Tibial artery (tissue), 4 donors: ENCODE data around the gene GSTP1.

ENCODE experiments used
- DNase-seq, 2 donors: peaks; one replicate each; pipeline ENCODE4 v3.0.0-alpha.2; 2019
- H3K27ac ChIP-seq, 2 donors: fragments of 200-600 bp; sonication (generic) in 1 of 2; 1 replicate in 1 of 2; 2 replicates in 1 of 2; pipeline ENCODE4 v1.5.1; 2018 to 2019; ENCODE audit warnings: mild to moderate bottlenecking in 1 of 2
- H3K27me3 ChIP-seq, 2 donors: fragments of 200-600 bp; sonication (generic) in 1 of 2; one replicate each; pipeline versions ENCODE4 v1.5.1 to v1.6.0; 2016 to 2019
- H3K36me3 ChIP-seq, 3 donors: fragments of 200-600 bp; sonication (generic) in 2 of 3; one replicate each; pipeline ENCODE4 v1.5.1; 2016 to 2019; ENCODE audit warnings: mild to moderate bottlenecking in 2 of 3
- H3K4me1 ChIP-seq, 4 donors: fragments of 200-600 bp; sonication (generic) in 2 of 4; 1 replicate in 3 of 4; 2 replicates in 1 of 4; pipeline ENCODE4 v1.5.1; 2016 to 2019
- H3K4me3 ChIP-seq, 2 donors: fragments of 200-600 bp; sonication (generic) in 1 of 2; 1 replicate in 1 of 2; 2 replicates in 1 of 2; pipeline ENCODE4 v1.5.1; 2018 to 2019; ENCODE audit warnings: mild to moderate bottlenecking in 2 of 2
- H3K9me3 ChIP-seq, 3 donors: fragments of 200-600 bp; sonication (generic) in 1 of 3; one replicate each; pipeline ENCODE4 v1.5.1; 2016 to 2019
- intact Hi-C: fragments of 100-400 bp; cut with DNase I; formaldehyde crosslinking; loops from one replicate; pipeline ENCODE4 v1.15.0; 2023; ENCODE audit warnings: low total_unique reads
- TF ChIP-seq, protein P1 (sequence below), 2 experiments: fragments of 200-600 bp in 1 of 2; fragments of 450-650 bp in 1 of 2; IDR thresholded peaks; one replicate each; pipeline ENCODE4 v1.5.1; 2017 to 2019; ENCODE audit warnings: antibody characterized with exemption in 2 of 2, mild to moderate bottlenecking in 1 of 2, moderate library complexity in 1 of 2

The GSTP1 gene

GRCh38 chr11:67612751-67613150 is 29.1 kb downstream of the GSTP1 start:
- DNase-seq: no peak
- Histone ChIP-seq H3K9me3 (no peaks in the 10 kb centered on the region), H3K27me3 (peaks cover 0 to 23% of the 10 kb centered on the region in 2 donors), H3K27ac (no peak overlapping the region), H3K4me3 (no peak overlapping the region), H3K36me3 (peaks cover 18 to 52% (median 45%) of the 10 kb centered on the region in 3 donors), H3K4me1 (peaks cover 0 to 26% (median 14%) of the 10 kb centered on the region in 4 donors)
- intact Hi-C loops: loop anchor here (5.0 kb wide), 1 partner anchor 40 kb away; no protein-coding TSS in a partner anchor
- TF ChIP-seq, protein P1, sequence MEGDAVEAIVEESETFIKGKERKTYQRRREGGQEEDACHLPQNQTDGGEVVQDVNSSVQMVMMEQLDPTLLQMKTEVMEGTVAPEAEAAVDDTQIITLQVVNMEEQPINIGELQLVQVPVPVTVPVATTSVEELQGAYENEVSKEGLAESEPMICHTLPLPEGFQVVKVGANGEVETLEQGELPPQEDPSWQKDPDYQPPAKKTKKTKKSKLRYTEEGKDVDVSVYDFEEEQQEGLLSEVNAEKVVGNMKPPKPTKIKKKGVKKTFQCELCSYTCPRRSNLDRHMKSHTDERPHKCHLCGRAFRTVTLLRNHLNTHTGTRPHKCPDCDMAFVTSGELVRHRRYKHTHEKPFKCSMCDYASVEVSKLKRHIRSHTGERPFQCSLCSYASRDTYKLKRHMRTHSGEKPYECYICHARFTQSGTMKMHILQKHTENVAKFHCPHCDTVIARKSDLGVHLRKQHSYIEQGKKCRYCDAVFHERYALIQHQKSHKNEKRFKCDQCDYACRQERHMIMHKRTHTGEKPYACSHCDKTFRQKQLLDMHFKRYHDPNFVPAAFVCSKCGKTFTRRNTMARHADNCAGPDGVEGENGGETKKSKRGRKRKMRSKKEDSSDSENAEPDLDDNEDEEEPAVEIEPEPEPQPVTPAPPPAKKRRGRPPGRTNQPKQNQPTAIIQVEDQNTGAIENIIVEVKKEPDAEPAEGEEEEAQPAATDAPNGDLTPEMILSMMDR (IDR thresholded peaks at IDR 0.05): no peak

DNA sequence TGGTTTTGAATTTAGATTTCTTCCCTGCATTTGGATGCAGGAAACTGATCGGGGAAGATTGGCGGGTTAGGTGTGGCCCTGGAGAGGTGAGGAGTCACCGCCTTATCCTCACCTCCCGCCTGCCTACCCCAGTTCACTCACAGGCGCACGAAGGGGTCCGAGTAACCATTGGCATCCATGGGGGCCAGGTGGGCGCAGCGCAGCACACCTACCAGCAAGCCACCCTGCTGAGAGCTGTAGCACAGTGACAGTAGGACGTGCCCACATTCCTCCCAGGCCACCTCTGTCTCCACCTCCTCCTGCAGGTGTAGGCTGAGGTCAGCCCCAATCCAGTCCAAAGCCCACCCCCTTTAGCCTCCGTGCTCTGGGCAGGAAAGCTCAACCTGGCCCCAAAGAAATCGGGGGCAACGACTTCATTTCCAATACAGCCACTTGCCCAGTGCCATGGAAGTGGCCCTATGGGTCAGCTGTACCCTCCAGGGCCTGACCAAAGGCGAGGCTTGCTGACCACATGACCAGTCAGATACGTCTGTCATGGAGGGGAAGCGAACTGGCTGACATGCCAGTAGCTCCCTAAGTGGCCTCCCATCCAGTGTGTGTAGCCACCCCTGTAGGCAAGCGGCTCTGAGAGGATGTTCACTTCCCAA is 29.8 kb downstream of the GSTP1 start:
- Histone ChIP-seq H3K27ac (peak overlapping the region; percentile 45 to 54), H3K4me3 (peak overlapping the region; percentile 42 to 52), H3K4me1 (peaks cover 0 to 20% (median 11%) of the 10 kb centered on the region in 4 donors), H3K27me3 (peaks cover 0 to 23% of the 10 kb centered on the region in 2 donors), H3K36me3 (peaks cover 18 to 51% (median 42%) of the 10 kb centered on the region in 3 donors), H3K9me3 (no peaks in the 10 kb centered on the region)
- TF ChIP-seq, protein P1 (IDR thresholded peaks at IDR 0.05): no peak
- intact Hi-C loops: loop anchor here (5.0 kb wide), 1 partner anchor 41 kb away; no protein-coding TSS in a partner anchor
- no peak for DNase-seq

GRCh38 chr11:67613960-67614715 is 30.5 kb downstream of the GSTP1 start:
- peaks cover 17 to 44% (median 35%) of the 10 kb centered on the region in 3 donors for H3K36me3 ChIP-seq
- H3K27ac ChIP-seq: peak overlapping the region; percentile 45 to 54
- H3K4me3 ChIP-seq: peak overlapping the region; percentile 42 to 52
- peak in 1 of 2 donors; percentile 49 for DNase-seq
- peaks cover 0 to 23% of the 10 kb centered on the region in 2 donors for H3K27me3 ChIP-seq
- H3K4me1 ChIP-seq: peaks cover 0 to 20% (median 11%) of the 10 kb centered on the region in 4 donors
- intact Hi-C loops: loop anchor here (5.0 kb wide), 1 partner anchor 42 kb away; no protein-coding TSS in a partner anchor
- TF ChIP-seq, protein P1 (IDR thresholded peaks at IDR 0.05): peak; percentile 57 to 62
- no peaks in the 10 kb centered on the region for H3K9me3 ChIP-seq

GRCh38 chr11:67614730-67615714 is 31.4 kb downstream of the GSTP1 start:
- no peak for DNase-seq
- intact Hi-C loops: loop anchor here (5.0 kb wide), 1 partner anchor 43 kb away; no protein-coding TSS in a partner anchor
- TF ChIP-seq, protein P1 (IDR thresholded peaks at IDR 0.05): peak in 1 of 2 experiments; percentile 27
- H3K27me3 ChIP-seq: peaks cover 0 to 23% of the 10 kb centered on the region in 2 donors
- peak overlapping the region in 1 of 2 donors; percentile 52 for H3K4me3 ChIP-seq
- no peaks in the 10 kb centered on the region for H3K9me3 ChIP-seq
- peaks cover 12 to 38% (median 30%) of the 10 kb centered on the region in 3 donors for H3K36me3 ChIP-seq
- peak overlapping the region in 1 of 2 donors; percentile 54 for H3K27ac ChIP-seq
- H3K4me1 ChIP-seq: peaks cover 0 to 20% (median 11%) of the 10 kb centered on the region in 4 donors
